Tibial artery (tissue), 4 donors: Measurements from ENCODE around the gene LIMS2.

Source experiments
- DNase-seq, 2 donors: peaks; one replicate each; pipeline ENCODE4 v3.0.0-alpha.2; 2019
- H3K27ac ChIP-seq, 2 donors: fragments of 200-600 bp; sonication (generic) in 1 of 2; 1 replicate in 1 of 2; 2 replicates in 1 of 2; pipeline ENCODE4 v1.5.1; 2018 to 2019; ENCODE audit warnings: mild to moderate bottlenecking in 1 of 2
- H3K27me3 ChIP-seq, 2 donors: fragments of 200-600 bp; sonication (generic) in 1 of 2; one replicate each; pipeline versions ENCODE4 v1.5.1 to v1.6.0; 2016 to 2019
- H3K36me3 ChIP-seq, 3 donors: fragments of 200-600 bp; sonication (generic) in 2 of 3; one replicate each; pipeline ENCODE4 v1.5.1; 2016 to 2019; ENCODE audit warnings: mild to moderate bottlenecking in 2 of 3
- H3K4me1 ChIP-seq, 4 donors: fragments of 200-600 bp; sonication (generic) in 2 of 4; 1 replicate in 3 of 4; 2 replicates in 1 of 4; pipeline ENCODE4 v1.5.1; 2016 to 2019
- H3K4me3 ChIP-seq, 2 donors: fragments of 200-600 bp; sonication (generic) in 1 of 2; 1 replicate in 1 of 2; 2 replicates in 1 of 2; pipeline ENCODE4 v1.5.1; 2018 to 2019; ENCODE audit warnings: mild to moderate bottlenecking in 2 of 2
- H3K9me3 ChIP-seq, 3 donors: fragments of 200-600 bp; sonication (generic) in 1 of 3; one replicate each; pipeline ENCODE4 v1.5.1; 2016 to 2019
- intact Hi-C: fragments of 100-400 bp; cut with DNase I; formaldehyde crosslinking; loops from one replicate; pipeline ENCODE4 v1.15.0; 2023; ENCODE audit warnings: low total_unique reads
- TF ChIP-seq, protein P1 (sequence below), 2 experiments: fragments of 200-600 bp in 1 of 2; fragments of 450-650 bp in 1 of 2; IDR thresholded peaks; one replicate each; pipeline ENCODE4 v1.5.1; 2017 to 2019; ENCODE audit warnings: antibody characterized with exemption in 2 of 2, mild to moderate bottlenecking in 1 of 2, moderate library complexity in 1 of 2

The LIMS2 gene

DNA sequence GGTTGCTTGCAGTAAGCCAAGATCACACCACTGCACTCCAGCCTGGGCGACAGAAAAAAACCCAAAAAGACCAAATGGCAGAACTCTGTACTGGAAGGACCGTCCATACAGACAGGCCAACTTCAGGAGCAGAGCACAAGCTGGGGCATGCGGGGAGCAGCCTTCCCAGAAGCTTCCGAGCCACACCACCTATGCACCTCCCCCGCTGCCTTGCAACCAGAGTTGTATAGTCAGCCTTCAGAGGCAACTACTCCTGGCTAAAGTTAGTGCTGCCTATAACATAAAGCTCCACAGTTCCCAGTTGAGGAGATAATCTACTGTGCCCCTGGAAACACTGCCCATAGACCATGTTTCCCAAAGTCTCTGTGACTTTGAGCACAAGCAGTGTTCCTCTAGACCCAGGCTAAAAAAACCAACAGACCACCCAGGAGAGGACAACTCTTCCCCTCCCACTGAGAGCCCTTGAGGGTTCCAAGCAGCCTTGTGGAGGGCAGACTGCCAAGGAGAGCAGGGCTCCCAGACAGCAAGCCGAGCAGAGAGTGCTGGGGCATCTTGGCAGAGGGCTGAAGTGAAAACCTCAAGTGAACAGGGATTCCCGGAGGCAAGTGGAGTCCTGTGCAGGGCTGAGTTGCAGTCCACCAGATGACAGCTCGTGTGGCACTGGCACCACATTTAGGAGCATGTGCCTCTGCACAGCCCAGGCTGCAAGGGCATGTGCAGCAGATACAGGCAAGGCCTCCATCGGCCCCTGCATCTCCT is 32.7 kb upstream of the LIMS2 start:
- Histone ChIP-seq H3K27me3 (no peaks in the 10 kb centered on the region), H3K36me3 (peaks cover 25 to 51% (median 42%) of the 10 kb centered on the region in 3 donors), H3K4me1 (peaks cover 0 to 29% (median 13%) of the 10 kb centered on the region in 4 donors), H3K9me3 (no peaks in the 10 kb centered on the region), H3K27ac (no peak overlapping the region), H3K4me3 (no peak overlapping the region)
- no peak for DNase-seq
- intact Hi-C loops: no loop called here
- TF ChIP-seq, protein P1, sequence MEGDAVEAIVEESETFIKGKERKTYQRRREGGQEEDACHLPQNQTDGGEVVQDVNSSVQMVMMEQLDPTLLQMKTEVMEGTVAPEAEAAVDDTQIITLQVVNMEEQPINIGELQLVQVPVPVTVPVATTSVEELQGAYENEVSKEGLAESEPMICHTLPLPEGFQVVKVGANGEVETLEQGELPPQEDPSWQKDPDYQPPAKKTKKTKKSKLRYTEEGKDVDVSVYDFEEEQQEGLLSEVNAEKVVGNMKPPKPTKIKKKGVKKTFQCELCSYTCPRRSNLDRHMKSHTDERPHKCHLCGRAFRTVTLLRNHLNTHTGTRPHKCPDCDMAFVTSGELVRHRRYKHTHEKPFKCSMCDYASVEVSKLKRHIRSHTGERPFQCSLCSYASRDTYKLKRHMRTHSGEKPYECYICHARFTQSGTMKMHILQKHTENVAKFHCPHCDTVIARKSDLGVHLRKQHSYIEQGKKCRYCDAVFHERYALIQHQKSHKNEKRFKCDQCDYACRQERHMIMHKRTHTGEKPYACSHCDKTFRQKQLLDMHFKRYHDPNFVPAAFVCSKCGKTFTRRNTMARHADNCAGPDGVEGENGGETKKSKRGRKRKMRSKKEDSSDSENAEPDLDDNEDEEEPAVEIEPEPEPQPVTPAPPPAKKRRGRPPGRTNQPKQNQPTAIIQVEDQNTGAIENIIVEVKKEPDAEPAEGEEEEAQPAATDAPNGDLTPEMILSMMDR (IDR thresholded peaks at IDR 0.05): no peak

DNA sequence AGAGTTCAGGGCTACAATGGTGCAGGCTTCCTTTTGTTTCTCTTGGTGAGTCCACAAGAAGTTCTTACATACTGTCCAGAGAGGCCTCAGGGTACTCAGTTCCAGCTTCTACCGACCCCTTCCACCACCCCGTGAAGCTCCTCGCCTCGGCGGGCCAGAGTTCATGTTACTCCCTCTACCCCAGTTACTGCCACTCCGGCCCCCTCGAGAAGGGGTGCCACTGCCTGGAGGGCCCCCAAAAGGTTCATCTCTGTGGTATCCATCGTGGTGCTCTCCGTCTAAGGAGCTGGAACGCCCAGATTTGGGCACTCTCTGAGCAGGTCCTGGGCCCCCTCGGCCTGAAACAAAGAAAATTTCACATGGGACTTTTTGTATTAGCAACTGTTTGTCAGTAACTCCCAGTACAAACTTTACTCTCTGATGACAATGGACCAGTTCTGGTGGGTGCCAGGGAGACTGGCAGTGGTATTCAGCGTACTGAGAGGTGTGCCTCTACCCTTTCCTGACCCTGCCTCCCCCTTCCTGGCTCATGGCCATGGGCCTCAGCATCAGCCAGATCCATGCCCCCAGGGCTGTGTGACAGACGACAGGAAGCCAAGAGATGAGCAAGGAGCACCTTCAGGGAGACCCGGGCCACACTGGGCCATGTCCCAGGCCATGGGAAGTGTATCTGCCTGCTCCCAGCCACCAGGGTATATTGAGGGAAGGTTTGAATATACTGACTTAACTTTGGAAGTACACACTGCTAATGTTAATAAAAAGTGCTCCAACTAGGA is 31.1 kb upstream of the LIMS2 start:
- Histone ChIP-seq H3K4me1 (peaks cover 0 to 37% (median 20%) of the 10 kb centered on the region in 4 donors), H3K27ac (peak overlapping the region; percentile 6 to 45), H3K9me3 (no peaks in the 10 kb centered on the region), H3K36me3 (peaks cover 25 to 51% (median 42%) of the 10 kb centered on the region in 3 donors), H3K27me3 (no peaks in the 10 kb centered on the region), H3K4me3 (no peak overlapping the region)
- DNase-seq: no peak
- TF ChIP-seq, protein P1 (IDR thresholded peaks at IDR 0.05): no peak
- intact Hi-C loops: no loop called here

DNA sequence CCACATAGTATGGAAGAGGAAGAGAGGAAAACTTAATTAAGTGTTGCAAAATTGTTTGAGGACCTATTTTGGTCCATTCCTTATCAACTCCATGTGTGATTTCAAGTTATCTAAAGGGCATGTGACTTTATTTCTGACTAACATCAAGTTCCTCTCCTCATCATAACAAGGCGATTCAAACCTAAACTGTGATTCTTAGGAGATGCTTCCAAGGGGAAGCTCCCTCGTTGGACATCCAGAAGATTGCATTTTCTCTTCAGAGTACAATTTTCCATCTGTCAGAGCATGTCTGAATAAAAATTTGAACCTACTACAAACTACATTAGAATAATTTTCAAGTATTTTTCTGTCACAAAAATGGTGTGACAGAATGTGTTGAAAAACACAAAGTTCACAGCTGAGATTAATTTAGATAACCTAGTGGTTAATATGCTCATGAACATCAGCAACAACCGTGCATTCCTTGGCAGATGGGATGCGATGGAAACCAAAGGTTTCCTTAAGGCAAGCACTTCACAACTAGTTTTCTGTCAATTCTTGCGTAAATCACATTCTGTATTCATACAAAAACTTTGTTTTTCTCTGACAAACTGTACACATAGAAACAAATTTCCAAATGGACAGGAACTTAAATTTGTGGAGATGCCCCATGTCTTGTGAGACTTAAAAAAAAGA is 30.2 kb upstream of the LIMS2 start:
- intact Hi-C loops: no loop called here
- DNase-seq: no peak
- no peaks in the 10 kb centered on the region for H3K9me3 ChIP-seq
- no peaks in the 10 kb centered on the region for H3K27me3 ChIP-seq
- H3K27ac ChIP-seq: peak overlapping the region; percentile 6 to 45
- peaks cover 0 to 39% (median 22%) of the 10 kb centered on the region in 4 donors for H3K4me1 ChIP-seq
- peaks cover 25 to 43% (median 38%) of the 10 kb centered on the region in 3 donors for H3K36me3 ChIP-seq
- no peak overlapping the region for H3K4me3 ChIP-seq
- TF ChIP-seq, protein P1 (IDR thresholded peaks at IDR 0.05): no peak

DNA sequence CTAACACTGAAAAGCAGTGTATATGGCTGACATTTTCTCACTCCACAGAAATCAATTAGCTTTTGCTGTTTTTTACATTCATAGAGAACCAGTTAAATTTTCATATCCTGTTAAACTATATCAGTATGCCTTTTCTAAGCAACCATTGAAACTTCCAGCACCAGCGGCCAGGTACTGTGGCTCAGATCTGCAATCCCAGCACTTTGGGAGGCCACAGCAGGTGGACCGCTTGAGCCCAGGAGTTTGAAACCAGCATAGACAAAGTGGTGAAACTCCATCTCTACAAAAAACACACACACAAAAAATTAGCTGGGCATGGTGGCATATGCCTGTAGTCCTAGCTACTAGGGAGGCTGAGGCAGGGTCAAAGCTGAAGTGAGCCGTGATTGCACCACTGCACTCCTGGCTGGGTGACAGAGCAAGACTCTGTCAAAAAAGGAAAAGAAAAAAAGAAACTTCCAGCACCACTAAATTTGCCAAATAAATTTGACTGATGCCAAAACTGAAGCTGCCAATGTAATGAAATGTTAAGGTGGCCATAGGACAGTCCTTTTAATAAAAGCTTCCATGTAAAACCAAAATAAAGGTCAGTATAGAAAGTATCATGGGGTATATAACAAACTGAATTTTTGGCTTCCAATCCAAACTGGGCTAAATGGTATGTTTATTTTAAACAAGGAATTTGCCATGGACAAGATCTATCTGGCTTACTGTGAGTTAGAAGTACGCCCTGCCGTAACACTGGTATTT is 29.5 kb upstream of the LIMS2 start:
- peak overlapping the region in 1 of 2 donors; percentile 45 for H3K27ac ChIP-seq
- DNase-seq: peak; percentile 69 to 85
- H3K4me1 ChIP-seq: peaks cover 0 to 41% (median 22%) of the 10 kb centered on the region in 4 donors
- H3K27me3 ChIP-seq: no peaks in the 10 kb centered on the region
- peaks cover 25 to 38% (median 35%) of the 10 kb centered on the region in 3 donors for H3K36me3 ChIP-seq
- intact Hi-C loops: no loop called here
- no peaks in the 10 kb centered on the region for H3K9me3 ChIP-seq
- no peak overlapping the region for H3K4me3 ChIP-seq
- TF ChIP-seq, protein P1 (IDR thresholded peaks at IDR 0.05): no peak

DNA sequence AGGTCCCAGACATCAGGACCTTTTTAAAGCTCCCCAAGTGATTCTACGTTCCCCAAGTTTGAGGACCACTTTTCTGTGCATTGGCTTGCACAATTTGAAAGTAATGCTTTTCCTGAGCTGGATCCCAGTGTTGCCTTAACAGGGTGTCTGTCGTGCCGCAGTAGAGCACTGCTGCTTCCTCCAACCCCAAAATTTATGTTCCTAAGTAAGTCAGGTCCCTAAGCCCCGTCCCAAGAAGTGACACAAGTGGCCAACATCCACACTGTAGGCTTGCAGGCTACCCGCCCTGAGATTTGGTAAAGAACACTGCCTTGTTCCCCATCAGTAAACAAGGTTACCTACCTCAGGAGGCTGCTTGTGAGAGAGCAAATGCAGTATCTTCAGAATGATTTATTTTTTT is 28.0 kb upstream of the LIMS2 start:
- no peaks in the 10 kb centered on the region for H3K27me3 ChIP-seq
- intact Hi-C loops: no loop called here
- H3K36me3 ChIP-seq: peaks cover 12 to 23% (median 20%) of the 10 kb centered on the region in 3 donors
- no peaks in the 10 kb centered on the region for H3K9me3 ChIP-seq
- H3K4me1 ChIP-seq: peaks cover 0 to 41% (median 22%) of the 10 kb centered on the region in 4 donors
- peak overlapping the region in 1 of 2 donors; percentile 86 for H3K27ac ChIP-seq
- TF ChIP-seq, protein P1 (IDR thresholded peaks at IDR 0.05): no peak
- no peak overlapping the region for H3K4me3 ChIP-seq
- DNase-seq: no peak
